Kidney epithelial cell (primary cell): ENCODE measurements around the gene IGIP. TPM values are rescaled to one million over a fixed set of nuclear protein-coding genes. Genes with fewer than 3 reads are reported as not detected.

Source experiments
- DNase-seq: peaks from one replicate; pipeline ENCODE4 v3.0.0-alpha.2; 2010; ENCODE audit warnings: low read depth
- H3K27me3 ChIP-seq: 2 replicates; pipeline ENCODE4 v1.6.0; 2011; ENCODE audit warnings: low read length; ENCODE audit not compliant: control insufficient read depth, insufficient read depth
- H3K36me3 ChIP-seq: 2 replicates; pipeline ENCODE4 v1.5.1; 2011; ENCODE audit warnings: low read length; ENCODE audit not compliant: control insufficient read depth, insufficient read depth
- H3K4me3 ChIP-seq: 2 replicates; pipeline ENCODE4 v1.5.1; 2011; ENCODE audit warnings: low read depth, mild to moderate bottlenecking, control low read depth, low read length
- CTCF ChIP-seq: IDR thresholded peaks from 2 replicates; pipeline ENCODE4 v1.5.1; 2011; ENCODE audit warnings: mild to moderate bottlenecking, moderate library complexity, low read length, control low read depth, inconsistent platforms; ENCODE audit not compliant: insufficient read depth, poor library complexity, severe bottlenecking
- total RNA-seq: library from RNA; depleted of rRNA; stranded (reverse); fragments of >200 nt; gene quantifications from 2 replicates; pipeline ENCODE4 v1.2.3, GENCODE V29; 2015

Gene IGIP
- total RNA-seq, 1 donor from 2014 or later = 4.1 TPM

DNA sequence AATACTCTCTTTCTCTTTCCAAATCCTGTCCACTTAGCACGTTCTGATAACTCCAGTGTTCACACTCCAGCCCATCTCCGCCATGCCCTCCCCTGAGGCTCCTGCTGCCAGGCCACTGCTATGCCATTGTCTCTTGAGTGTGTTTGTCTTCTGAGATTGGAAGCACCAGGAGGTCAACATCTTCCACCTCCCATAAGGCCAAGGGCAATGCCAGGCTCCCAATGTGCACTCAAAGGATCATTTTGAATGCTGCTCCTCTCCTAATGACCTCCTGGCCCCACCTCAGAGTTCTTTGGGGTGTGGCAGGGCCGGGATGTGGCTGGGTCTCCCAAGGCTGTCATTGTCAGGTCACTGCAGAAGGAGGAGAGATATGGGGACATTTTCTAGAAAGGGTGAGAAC lies 19.5 kb downstream of the IGIP start:
- TF ChIP-seq CTCF = no peak
- no peak for DNase-seq
- Histone ChIP-seq H3K4me3 (no peak overlapping the region), H3K27me3 (peaks cover 17% of the 10 kb centered on the region), H3K36me3 (no peaks in the 10 kb centered on the region)

GRCh38 chr5:140145818-140146522 lies 20.2 kb downstream of the IGIP start:
- peak; percentile 19 for TF ChIP-seq CTCF
- H3K27me3 ChIP-seq = peaks cover 17% of the 10 kb centered on the region
- peak overlapping the region; percentile 44 for H3K4me3 ChIP-seq
- peak; percentile 10 for DNase-seq
- no peaks in the 10 kb centered on the region for H3K36me3 ChIP-seq

DNA sequence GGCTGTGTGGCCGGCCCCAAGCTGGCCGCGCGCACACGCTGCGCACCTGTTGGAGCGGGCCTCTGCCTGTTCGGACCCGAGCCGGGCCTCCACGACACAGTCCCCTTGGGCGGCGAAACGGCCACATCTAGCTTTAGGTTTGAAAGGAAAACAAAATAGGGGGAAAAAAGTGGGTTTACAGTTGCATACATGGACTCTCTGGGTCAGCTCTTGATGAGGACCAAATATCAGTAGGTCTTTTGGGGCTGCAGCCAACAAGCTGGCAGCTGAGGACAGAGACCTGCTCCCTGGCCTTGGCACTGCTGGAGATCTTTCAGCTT lies 20.7 kb downstream of the IGIP start:
- Histone ChIP-seq H3K4me3 (peak overlapping the region; percentile 44), H3K36me3 (no peaks in the 10 kb centered on the region), H3K27me3 (peaks cover 17% of the 10 kb centered on the region)
- no peak for DNase-seq
- no peak for TF ChIP-seq CTCF

DNA sequence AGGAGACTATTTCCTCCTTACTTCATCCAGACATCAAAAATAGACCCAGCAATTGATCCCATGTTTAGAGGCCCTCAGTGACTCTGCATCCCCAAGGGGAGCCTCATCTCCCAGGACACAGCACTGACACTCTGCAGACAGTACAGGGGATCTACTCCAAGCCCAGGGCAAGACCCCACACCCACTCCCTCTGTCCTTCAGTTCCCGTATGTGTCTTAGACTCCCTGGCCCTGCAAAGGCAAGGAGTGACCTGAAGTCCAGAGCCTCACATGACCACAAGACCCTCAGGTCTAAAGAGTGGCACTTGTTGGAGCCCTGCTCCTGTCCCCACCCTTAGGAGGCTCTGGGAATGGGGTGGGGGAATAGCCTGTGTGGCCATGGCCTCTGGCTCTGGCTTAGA lies 21.7 kb downstream of the IGIP start:
- TF ChIP-seq CTCF = no peak
- no peaks in the 10 kb centered on the region for H3K36me3 ChIP-seq
- H3K4me3 ChIP-seq = no peak overlapping the region
- DNase-seq = no peak
- H3K27me3 ChIP-seq = peaks cover 17% of the 10 kb centered on the region

- Histone ChIP-seq H3K4me3 (no peak overlapping the region), H3K27me3 (peaks cover 19% of the 10 kb centered on the region), H3K36me3 (no peaks in the 10 kb centered on the region)
- DNase-seq = no peak
- TF ChIP-seq CTCF = no peak
Observed at GRCh38 chr5:140148508-140148907, 22.8 kb downstream of the IGIP start.

GRCh38 chr5:140150201-140150600 lies 24.5 kb downstream of the IGIP start:
- Histone ChIP-seq H3K36me3 (no peaks in the 10 kb centered on the region), H3K27me3 (peaks cover 19% of the 10 kb centered on the region)
- no peak for TF ChIP-seq CTCF

More at GRCh38 chr5:140150201-140150600, 24.5 kb downstream of the IGIP start:
- DNase-seq = no peak
- H3K4me3 ChIP-seq = no peak overlapping the region
